Body of pancreas (tissue), 4 donors: Measurements from ENCODE around the gene NKAIN2.

ENCODE experiments used
- POLR2A ChIP-seq, 3 donors: fragments of 450-650 bp; IDR thresholded peaks; one replicate each; pipeline ENCODE4 v1.6.1; 2016; ENCODE audit warnings: antibody characterized with exemption in 3 of 3, mild to moderate bottlenecking in 2 of 3
- TF ChIP-seq, protein P1 (sequence below), 7 experiments: fragments of 450-650 bp in 4 of 7; fragments of 200-600 bp in 3 of 7; sonication (generic) in 3 of 7; IDR thresholded peaks; one replicate each; pipeline ENCODE4 v1.5.1; 2016 to 2019; ENCODE audit warnings: antibody characterized with exemption in 7 of 7

DNA sequence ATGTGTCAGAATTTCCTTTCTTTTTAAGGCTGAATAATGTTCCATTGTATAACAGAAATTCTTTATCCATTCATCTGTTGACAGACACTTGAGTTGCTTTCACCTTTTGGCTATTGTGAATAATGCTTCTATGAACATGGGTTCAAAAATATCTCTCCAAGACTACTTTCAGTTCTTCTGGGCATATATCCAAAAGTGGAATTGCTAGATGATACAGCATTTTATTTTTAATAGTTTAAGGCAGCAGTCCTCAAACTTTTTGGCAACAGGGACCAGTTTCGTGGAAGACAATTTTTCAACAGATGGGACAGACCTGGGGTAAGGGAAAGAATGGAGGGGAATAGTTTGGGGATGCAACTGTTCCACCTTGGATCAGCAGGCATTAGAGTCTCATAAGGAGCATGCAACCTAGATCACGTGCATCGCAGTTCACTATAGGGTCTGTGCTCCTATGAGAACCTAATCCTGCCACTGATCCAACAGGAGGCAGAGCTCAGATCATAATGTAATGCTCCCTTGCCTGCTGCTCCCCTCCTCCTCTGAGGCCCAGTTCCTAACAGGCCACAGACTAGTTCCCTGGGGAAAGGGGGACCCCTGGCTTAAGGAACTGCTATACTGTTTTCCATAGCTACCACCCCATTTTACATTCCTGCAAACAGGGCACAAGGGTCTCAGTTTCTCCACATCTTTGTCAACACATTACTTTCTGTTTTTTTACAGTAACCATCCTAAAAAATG, 918.6 kb downstream of the NKAIN2 start:
- no peak for TF ChIP-seq POLR2A (IDR thresholded peaks at IDR 0.05)
- TF ChIP-seq, protein P1, sequence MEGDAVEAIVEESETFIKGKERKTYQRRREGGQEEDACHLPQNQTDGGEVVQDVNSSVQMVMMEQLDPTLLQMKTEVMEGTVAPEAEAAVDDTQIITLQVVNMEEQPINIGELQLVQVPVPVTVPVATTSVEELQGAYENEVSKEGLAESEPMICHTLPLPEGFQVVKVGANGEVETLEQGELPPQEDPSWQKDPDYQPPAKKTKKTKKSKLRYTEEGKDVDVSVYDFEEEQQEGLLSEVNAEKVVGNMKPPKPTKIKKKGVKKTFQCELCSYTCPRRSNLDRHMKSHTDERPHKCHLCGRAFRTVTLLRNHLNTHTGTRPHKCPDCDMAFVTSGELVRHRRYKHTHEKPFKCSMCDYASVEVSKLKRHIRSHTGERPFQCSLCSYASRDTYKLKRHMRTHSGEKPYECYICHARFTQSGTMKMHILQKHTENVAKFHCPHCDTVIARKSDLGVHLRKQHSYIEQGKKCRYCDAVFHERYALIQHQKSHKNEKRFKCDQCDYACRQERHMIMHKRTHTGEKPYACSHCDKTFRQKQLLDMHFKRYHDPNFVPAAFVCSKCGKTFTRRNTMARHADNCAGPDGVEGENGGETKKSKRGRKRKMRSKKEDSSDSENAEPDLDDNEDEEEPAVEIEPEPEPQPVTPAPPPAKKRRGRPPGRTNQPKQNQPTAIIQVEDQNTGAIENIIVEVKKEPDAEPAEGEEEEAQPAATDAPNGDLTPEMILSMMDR (IDR thresholded peaks at IDR 0.05): no peak
